ENCODE measurements around the gene THSD4.

The THSD4 gene

DNA sequence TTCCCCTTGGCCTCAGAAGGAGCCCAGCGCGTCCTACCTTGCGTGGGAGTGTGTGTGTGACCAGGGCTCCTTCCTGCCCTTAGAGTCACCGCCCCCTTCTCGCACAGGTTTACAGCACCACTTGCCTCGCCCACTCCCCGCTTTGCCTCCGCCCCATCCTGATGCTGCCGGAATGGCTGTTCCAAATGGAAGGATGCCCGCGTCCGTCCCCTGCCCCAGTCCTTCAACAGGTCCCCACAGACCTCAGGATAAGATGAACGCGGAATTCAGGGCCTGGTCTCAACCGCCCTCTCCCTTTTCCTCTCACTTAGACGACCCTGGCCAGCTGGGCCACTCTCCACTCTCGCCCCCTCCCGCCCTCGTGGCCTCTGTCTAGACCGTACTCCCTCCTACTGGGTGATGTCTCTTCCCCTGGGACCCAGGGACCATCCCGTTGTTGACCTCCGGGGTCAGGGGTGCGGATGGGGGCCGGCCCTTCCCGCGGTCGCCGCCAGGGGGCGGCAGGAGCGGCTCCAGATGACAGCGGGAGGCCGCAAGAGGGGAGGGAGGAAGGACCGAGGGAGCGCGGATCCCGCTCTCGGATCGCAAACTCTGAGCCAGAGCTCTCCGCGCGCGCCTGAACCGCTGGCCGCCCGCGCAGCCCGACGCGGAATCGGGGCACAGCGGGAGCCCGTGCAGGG is at the start of gene THSD4:
TSS of gene THSD4 (plus strand) at position 585 of the 680 bp plus-strand sequence.
- DNase-seq (ENCODE audit: low read depth), result peak; percentile 22

DNA sequence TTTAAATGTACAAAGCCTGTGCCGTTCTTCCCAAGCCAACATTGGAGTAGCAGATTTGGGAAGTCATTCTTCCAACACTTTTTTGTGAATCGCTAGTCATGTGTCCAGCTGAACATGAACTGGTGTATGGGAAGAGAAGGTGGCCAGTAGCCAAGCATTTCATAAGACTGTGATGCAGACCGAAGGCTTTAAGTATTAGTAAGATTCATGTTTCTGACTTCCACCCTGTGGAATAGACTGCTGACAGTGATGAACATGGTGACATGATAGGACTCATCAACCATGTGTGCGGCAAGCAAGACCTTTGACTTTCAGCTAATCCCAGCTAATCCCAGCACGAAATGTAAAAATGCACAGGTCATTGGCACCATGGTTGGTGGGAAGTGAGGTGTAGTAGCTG is 48.3 kb upstream of the THSD4 start:
- no peak for DNase-seq (ENCODE audit: low read depth)

DNA sequence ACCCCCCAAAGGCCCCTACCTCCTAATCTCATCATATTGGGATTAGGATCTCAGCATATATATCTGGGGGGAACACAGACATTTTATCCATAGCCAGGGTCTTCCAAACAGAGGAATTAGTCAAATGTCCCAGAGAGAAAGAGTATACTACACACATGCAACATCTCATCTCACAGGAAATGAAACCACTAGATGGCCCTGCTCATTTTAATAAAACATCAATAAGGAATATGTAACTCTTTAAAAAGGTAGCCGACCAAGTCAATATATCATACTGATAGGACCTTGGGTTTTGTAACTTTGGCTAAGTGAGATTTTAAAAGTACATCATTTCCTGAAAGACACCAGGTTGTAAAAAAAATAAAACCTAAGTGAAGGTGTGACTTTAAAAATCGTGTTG is 45.6 kb upstream of the THSD4 start:
- no peak for DNase-seq (ENCODE audit: low read depth)

DNA sequence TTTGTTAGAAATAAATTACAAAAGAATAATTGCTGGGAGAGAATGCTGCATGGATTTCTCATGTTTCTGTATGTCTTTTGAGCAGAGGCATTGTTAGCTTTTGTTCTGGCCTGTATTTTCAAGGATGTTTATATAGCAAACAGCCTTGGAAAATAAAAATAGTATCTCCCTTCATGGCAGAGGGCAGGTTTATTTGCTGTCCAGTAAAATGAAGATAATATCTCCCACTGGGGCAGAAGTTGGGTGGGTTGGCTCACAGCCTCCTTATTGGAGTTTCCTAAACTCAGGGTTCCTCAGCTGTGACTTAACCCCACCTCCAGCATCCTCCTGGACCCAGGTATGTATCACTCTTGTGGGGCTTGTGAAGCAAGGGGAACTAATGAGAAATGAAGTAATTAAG is 43.7 kb upstream of the THSD4 start:
- DNase-seq (ENCODE audit: low read depth), result no peak

DNA sequence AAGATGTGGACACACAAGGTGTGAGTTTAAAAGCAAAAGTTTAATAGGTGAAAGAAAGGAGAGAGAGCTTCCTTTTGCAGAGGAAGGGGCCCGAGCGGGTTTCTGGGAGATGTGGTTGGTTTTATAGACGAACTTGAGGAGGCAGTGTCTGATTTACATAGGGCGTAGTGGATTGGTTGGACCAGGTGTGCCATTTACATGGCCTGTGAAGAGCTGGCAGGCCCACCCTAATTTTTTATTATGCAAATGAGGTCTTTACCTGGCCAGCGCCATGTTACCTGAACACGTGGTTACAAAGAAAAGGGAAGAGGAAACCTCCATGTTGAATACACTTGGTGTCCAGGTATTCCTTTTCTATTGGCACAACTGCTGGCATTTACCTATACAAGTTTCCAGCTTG is 42.8 kb upstream of the THSD4 start:
- DNase-seq (ENCODE audit: low read depth), result no peak

DNA sequence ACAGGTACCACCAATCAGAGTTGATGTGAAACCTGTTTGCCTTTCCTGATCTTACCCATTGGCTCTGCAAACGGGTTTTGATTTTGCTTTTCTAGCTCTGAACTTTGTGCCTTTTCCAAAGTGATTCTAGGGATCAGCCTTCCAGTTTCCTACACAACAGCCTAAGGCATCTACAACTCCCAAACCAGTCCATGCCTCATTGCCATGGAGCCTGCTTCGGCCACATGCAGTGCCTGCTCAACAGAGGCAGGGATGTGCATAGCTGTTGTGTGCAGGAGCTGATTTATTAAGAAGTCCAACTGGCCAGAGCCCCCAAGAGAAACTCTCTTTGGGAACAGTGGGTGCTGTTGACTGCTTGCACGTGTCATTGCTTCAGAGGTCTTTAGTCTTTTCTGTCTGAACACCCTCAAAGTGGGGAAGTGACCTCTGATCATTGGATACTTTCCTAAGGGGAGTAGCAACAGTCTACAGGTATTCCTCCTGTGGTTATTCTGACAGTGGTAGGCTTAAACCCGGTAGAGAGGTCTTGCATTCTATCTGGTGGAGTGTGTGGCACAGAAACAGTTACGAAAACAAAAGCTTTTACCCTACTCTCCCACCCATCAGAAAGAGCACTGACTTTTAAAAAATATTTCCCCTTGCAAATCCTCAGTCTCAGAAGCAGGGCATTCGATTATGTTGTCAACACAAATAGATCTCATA is 36.6 kb upstream of the THSD4 start:
- no peak for DNase-seq (ENCODE audit: low read depth)

DNA sequence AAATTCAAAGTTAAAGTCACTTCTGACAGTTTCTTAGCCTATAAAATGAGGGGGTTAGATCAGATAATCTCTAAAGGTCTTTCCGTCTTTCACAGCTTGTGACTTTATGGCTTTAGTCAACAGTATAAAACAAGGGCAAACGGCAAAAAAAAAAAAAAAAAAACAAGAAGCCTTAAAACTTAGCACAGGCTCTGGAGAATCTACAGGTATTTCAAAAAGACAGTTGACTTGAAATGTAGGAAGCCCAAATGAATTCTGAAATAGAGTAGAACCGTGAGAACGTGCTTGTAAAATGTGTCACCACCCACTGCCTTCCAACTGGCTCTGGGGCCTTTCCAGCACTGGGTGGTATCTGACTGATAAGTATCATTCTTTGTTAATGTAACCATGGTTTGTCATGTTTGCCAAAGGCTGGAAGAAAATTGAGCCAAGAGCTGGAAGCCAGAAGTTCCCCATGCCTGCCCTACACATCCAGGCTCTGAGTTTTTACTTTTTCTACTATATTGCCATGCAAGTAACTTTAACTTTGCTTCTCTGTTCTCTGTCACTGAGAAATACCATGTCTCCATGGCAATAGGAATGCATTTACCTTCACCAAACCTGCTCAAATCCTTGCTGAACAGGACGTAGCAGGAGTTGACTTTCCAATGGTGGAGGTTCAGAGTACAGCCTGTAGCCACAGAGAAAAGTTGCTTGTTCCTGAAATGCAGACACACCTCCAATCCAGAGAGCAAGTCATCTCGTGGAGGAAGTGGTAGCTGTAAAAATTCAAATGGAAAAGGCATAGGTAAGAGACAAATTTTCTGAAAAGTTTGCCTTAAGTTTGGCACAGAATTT is 35.8 kb upstream of the THSD4 start:
- DNase-seq (ENCODE audit: low read depth), result no peak

DNA sequence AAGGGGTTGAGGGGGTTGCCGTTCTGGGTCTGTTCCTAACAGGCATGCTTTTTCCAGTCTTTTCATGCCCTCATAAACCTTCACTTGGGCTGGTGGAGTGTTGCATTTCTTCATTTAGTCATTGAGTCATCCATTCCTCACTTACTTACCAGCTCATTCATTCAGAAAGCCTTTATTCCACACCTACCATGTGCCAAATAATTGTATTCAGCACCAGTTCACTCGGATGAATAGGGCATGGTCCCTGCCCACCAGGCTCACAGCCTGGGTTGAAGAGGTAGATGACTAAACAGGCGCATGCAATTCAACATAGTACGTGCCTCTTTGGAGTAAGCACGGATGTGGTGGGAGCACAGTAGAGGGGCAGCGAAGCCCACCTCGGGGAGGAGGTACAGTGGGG is 35.1 kb upstream of the THSD4 start:
- no peak for DNase-seq (ENCODE audit: low read depth)

DNA sequence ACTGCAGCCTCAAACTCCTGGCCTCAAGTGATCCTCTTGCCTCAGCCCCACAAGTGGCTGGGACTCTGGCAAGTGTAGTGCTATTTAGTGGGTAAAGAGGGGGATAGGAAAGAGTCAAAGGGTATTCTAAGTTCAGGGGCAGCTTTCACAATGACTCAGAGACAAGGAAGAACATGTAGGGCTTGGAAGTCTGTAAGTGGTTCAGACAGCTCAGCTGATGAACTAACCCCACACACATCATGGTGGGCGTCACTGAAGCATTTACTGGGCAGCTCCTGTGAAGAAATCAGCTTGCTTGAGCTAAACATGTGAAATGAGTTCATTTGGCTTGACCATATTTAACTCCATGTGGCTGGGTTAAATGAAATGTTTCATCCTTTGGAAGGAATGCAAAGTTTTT is 34.6 kb upstream of the THSD4 start:
- DNase-seq (ENCODE audit: low read depth), result no peak

DNA sequence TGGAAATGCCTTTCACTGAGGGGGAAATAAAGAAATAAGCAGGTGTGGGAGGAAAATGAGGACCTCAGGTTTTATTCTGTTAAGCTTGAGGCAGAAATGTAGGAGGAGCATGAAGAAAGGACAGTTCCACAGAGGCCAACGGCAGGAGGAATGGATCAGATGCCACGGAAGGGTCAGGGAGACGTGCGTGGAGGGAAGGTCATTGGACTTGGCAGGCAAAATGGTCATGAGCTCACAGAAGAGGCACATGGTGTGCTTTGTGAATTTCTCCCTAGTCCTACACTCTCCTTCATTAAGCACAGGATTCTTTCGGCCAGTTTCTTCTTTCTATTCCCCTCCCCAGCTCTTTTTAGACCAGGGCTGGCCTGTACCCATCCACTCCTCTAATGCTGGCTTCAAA is 32.5 kb upstream of the THSD4 start:
- DNase-seq (ENCODE audit: low read depth), result no peak

DNA sequence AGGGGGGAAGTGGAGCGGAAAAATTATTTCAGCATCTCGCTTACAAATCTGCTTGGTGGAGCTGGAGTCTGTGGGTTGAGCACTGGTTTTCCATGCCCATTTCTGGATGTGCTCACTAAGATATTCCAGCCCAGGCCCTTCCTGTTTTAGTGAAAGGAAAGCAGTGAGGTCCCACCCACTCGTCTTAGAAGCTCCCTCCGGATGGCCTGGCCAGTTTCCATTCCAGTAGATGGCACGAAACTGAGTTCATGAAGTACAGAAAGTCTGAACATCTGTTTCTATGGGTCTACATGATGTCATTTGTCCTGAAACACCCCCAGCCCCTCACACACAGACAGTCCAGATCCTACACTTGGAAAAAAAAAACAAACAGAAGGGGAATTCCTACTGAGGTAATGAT is 31.9 kb upstream of the THSD4 start:
- no peak for DNase-seq (ENCODE audit: low read depth)

DNA sequence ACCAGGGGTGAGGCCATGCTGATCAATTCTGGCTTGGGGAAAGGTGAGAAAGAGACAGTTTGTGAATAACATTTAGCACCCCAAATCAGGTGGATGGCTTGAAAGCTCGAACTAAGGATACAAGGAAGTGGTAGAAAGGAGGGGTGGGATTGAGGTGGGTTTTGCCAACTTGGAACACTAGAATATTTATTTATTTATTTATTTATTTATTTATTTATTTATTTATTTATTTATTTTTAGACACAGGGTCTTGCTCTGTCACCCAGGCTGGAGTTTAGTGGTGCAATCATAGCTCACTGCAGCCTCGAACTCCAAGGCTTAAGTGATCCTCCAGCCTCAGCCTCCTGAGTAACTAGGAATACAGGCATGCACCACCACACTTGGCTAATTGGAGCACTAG is 31.0 kb upstream of the THSD4 start:
- no peak for DNase-seq (ENCODE audit: low read depth)

DNA sequence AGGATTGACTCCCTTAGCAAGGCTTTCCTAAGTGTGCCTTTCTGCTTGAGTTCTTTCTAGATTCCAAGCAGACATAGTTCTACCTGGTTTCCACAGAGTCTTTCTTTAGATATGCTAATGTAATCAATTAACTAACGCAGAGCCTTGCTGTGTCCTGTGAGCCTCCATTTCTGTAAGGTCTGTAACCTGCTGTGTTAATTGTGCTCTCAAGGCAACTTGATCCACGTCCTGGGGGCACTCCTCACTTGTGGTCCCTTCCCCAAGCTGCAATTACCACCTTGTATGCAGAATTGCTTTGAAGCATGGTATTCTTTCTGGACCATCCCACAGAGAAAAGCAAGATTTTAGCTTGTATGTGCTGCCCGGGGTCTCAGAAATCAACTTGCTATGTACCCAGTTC is 29.5 kb upstream of the THSD4 start:
- no peak for DNase-seq (ENCODE audit: low read depth)

DNA sequence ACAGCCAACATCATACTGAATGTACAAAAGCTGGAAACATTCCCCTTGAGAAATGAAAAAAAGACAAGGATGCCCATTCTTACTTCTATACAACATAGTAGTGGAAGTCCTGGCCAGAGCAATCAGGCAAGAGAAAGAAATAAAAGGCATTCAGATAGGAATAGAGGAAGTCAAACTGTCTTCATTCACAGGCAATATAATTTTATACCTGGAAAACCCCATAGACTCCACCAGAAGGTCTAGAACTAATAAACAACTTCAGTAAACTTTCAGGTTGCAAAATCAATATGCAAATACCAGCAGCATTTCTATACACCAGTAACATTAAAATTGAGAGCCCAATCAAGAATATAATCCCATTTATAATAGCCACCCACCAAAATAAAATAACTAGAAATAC is 27.1 kb upstream of the THSD4 start:
- DNase-seq (ENCODE audit: low read depth), result no peak

DNA sequence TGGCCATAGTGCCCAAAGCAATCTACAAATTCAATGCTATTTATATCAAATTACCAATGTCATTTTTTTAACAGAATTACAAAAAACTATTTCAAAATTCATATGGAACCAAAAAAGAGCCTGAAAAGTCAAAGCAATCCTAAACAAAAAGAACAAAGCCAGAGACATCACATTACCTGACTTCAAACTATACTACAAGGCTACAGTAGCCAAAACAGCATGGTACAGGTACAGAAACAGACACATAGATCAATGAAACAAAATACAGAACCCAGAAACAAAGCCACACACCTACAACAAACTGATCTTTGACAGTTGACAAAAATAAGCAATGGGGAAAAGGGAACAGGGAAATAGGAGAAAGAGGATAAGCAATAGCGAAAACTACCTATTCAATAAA is 26.6 kb upstream of the THSD4 start:
- no peak for DNase-seq (ENCODE audit: low read depth)

DNA sequence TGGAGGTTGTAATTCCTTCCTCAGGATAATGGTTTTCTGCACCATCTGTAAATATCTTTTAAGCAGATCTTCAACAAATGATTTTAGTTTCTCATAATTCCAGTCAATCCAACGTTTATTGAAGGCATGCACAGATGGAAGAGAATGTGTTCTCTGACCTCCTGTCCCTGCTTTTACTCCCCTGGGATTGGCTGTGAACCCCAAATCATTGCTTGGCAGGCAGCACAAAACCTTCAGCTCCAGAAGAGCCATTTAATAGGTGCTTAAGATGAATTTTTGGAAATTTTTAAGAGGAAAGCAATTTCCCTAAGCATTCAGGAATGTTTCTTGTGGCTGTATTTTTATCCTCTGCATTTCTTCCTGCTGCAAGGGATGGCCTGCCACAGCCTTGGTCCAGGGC is 25.5 kb upstream of the THSD4 start:
- DNase-seq (ENCODE audit: low read depth), result no peak

DNA sequence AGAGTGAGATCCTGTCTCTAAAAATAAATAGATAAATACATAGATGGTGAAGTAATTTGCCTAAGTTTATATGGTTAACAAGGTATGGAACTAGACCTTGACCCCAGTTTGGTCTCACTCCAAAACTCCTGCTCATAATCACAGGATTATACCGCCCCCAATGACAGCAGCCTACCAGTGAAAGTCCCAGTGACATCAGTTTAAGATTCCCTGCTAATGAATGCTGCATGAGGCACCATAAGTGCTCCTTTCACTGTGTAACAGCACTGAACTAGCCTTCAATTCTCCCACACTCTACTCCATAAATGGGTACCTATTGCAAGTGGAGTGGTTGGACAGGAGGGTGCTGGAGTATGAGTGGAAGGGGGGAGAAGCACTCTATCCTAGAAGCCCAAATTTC is 23.7 kb upstream of the THSD4 start:
- no peak for DNase-seq (ENCODE audit: low read depth)

DNA sequence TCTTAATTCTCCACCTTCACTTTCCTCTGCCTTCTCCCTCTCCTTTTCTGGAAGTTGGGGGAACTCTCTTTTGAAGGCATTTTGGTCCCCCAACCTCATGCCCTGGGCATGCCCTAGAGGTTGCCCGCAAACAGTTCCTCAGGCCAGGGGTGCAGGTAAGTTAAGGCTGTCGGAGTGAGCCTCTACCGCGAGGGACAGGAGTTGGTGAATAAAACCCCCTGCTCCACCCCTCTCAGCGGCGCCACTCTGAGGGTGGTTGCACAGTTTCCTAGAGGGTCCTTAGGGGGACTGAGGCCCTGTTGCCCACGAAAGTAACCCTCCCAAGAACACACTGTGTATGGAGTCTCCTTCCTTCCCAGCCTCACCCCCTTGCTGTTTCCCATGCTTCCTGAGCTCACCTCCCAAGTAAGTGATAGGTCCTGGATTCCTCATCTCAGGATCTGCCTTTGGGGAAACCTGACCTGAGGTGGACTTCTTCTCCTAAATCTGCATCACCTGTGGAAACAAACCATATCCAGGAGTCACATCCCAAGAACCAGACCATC is 23.1 kb upstream of the THSD4 start:
- no peak for DNase-seq (ENCODE audit: low read depth)

DNA sequence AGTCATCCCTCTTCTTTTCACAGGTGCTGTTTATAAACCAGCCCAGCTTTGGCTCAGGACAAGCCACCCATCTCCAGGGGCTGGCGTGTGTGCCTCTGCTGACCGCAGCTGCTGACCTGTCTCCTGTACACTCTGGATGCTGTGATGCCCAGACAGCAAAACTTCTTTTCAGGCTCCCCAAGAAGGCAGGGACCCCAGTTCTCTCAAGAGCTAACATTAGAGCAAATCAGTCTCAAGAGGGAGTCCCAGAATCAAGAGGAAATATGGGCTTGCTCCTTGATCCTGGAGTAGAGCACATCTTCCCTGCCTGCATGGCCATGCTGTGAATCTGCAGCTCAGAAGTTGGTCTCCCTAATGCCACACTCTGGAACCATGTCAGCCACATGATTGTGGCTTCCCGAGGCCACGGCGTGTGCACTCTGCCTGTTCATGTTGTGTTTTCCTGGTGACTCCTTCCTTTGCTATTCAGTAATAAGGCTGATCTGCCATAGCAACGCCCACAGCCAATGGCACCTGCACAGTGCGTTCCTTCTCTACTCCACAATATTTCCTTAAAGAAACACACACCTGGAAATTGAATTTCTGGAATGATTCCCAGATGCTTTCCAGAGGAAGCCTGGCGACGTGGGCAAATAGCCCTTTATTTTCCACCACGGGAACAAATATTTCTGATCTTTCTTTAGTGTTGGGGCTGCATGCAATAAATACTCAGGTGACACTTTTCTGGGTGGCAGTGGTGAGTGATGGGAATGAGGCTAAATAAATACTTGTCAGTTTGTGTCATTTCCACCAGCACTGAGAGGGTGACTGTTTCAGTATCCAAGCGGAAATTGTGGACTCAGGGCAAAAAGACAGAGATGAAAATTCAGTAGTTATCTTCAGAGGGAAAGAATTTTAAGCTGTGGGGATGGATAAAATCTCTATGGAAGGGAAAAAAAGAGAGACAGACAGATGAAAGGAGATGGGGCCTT is 21.9 kb upstream of the THSD4 start:
- DNase-seq (ENCODE audit: low read depth), result no peak

DNA sequence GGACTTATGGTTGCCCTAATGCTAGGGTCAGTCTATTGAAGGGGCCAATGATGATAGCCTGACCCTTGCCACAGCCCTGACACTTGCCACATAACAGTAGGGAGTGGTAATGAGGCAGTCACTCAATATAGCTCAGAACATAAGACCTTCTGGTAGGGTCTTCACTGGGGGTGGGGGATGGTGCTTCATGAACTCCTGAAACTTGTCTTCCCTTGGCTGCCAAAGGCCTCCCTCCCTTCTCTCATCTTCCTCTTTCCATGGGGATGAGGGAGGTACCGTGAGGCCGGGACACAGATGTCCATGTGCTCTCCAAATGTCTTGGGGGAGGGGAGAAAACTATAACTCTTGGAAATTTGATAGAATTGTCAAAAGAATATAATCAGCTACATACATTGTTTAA is 21.1 kb upstream of the THSD4 start:
- no peak for DNase-seq (ENCODE audit: low read depth)

DNA sequence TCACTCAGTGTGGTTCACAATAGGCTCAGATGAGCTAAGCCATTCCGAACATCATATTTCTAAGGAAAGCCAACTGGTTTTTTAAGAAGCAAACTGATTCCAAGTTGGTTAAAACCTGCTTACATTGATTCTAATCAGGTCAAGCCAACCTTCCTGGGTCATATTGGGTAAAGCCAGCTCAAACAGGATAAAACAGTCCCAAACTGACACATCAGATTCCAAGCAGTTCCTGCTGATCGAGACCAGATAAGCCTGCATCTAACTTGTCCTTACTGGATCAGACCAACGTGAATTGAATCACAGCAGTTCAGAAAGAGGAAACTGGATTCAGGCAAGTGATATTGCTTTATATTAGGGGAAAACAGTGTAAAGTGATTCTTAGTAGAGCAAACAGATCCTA is 18.6 kb upstream of the THSD4 start:
- no peak for DNase-seq (ENCODE audit: low read depth)

DNA sequence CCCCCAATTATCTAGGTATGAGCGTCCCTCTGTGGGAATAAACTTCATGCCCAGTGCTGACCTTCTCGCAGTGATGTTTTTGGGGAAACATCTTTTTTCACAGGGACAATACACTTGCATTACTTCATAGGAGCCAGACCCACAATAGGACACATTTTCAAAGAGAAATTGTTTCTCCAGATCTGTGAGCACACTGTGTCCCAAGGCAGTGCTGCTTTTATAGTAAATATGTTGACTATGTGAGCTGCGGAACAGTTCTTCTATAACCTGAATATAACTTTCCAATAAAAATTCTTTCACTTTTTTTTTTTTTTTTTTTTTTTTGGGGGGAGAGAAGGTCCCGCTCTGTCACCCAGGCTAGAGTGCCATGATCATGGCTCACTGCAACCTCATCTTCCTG is 17.4 kb upstream of the THSD4 start:
- no peak for DNase-seq (ENCODE audit: low read depth)
